HEK293 (cell line): Measurements from ENCODE around the gene HTT.

ENCODE experiments used
- ATF2 ChIP-seq: fragments of 450-650 bp; formaldehyde crosslinking; IDR thresholded peaks from 2 replicates; pipeline ENCODE4 v1.5.1; 2016; ENCODE audit warnings: missing biosample characterization, missing genetic modification characterization, low read depth
- CTCF ChIP-seq: fragments of 450-650 bp; formaldehyde crosslinking; IDR thresholded peaks from 2 replicates; pipeline ENCODE4 v1.5.1; 2016; ENCODE audit warnings: missing biosample characterization, missing genetic modification characterization
- HIC1 ChIP-seq: fragments of 450-650 bp; formaldehyde crosslinking; IDR thresholded peaks from 2 replicates; pipeline ENCODE4 v1.5.1; 2016; ENCODE audit warnings: missing biosample characterization, missing genetic modification characterization
- PRDM10 ChIP-seq: fragments of 450-650 bp; formaldehyde crosslinking; IDR thresholded peaks from 2 replicates; pipeline ENCODE4 v1.5.1; 2016; ENCODE audit warnings: missing biosample characterization, missing genetic modification characterization
- REST ChIP-seq: fragments of 450-650 bp; formaldehyde crosslinking; IDR thresholded peaks from 2 replicates; pipeline ENCODE4 v1.5.1; 2016; ENCODE audit warnings: missing biosample characterization, missing genetic modification characterization
- WT1 ChIP-seq: fragments of 450-650 bp; formaldehyde crosslinking; IDR thresholded peaks from 2 replicates; pipeline ENCODE4 v1.5.1; 2016; ENCODE audit warnings: missing biosample characterization, missing genetic modification characterization
- ZNF157 ChIP-seq: fragments of 450-650 bp; formaldehyde crosslinking; IDR thresholded peaks from 2 replicates; pipeline ENCODE4 v1.5.1; 2016; ENCODE audit warnings: missing biosample characterization, missing genetic modification characterization
- ZNF221 ChIP-seq: fragments of 450-650 bp; formaldehyde crosslinking; IDR thresholded peaks from 2 replicates; pipeline ENCODE4 v1.5.1; 2017; ENCODE audit warnings: missing biosample characterization, missing genetic modification characterization, borderline replicate concordance
- ZNF223 ChIP-seq: fragments of 450-650 bp; formaldehyde crosslinking; IDR thresholded peaks from 2 replicates; pipeline ENCODE4 v1.5.1; 2016; ENCODE audit warnings: missing biosample characterization, missing genetic modification characterization
- ZNF274 ChIP-seq, 2 experiments: fragments of 200-500 bp in 1 of 2; fragments of 450-650 bp in 1 of 2; sonication (Bioruptor generic) in 1 of 2; formaldehyde crosslinking in 1 of 2; IDR thresholded peaks; 2 replicates each; pipeline versions ENCODE4 v1.5.1 to v1.6.1; 2014 to 2016; ENCODE audit warnings: borderline replicate concordance in 1 of 2, inconsistent platforms in 1 of 2, low read length in 1 of 2, missing biosample characterization in 1 of 2, missing genetic modification characterization in 1 of 2
- ZNF302 ChIP-seq: fragments of 450-650 bp; formaldehyde crosslinking; IDR thresholded peaks from 2 replicates; pipeline ENCODE4 v1.5.1; 2016; ENCODE audit warnings: missing biosample characterization, missing genetic modification characterization, low read depth
- ZNF645 ChIP-seq: fragments of 450-650 bp; formaldehyde crosslinking; IDR thresholded peaks from 2 replicates; pipeline ENCODE4; 2016; ENCODE audit warnings: missing biosample characterization, missing genetic modification characterization
- ZNF777 ChIP-seq: fragments of 450-650 bp; formaldehyde crosslinking; IDR thresholded peaks from 2 replicates; pipeline ENCODE4 v1.5.1; 2017; ENCODE audit warnings: missing biosample characterization, missing genetic modification characterization, borderline replicate concordance
- ZSCAN18 ChIP-seq: fragments of 450-650 bp; formaldehyde crosslinking; IDR thresholded peaks from 2 replicates; pipeline ENCODE4 v1.5.1; 2016; ENCODE audit warnings: missing biosample characterization, missing genetic modification characterization

- no peak for TF ChIP-seq ZSCAN18 (tag by site-specific recombination)
- no peak for TF ChIP-seq HIC1
- TF ChIP-seq CTCF (tag by site-specific recombination) = no peak
- TF ChIP-seq ZNF223 (tag by site-specific recombination) = no peak
- TF ChIP-seq ZNF221 (tag by site-specific recombination) = no peak
- TF ChIP-seq ZNF302 (tag by site-specific recombination) = no peak
- no peak for TF ChIP-seq ZNF645
- no peak for TF ChIP-seq PRDM10 (tag by site-specific recombination)
- TF ChIP-seq REST = no peak
- TF ChIP-seq WT1 (tag by site-specific recombination) = no peak
- no peak for TF ChIP-seq ATF2 (tag by site-specific recombination)
- TF ChIP-seq ZNF157 (tag by site-specific recombination) = no peak
- no peak for TF ChIP-seq ZNF274 (IDR thresholded peaks at IDR 0.05; ENCODE audit: low read length)
- no peak for TF ChIP-seq ZNF274 (tag by site-specific recombination; IDR thresholded peaks at IDR 0.05; ENCODE audit: borderline replicate concordance)
- no peak for TF ChIP-seq ZNF777 (tag by site-specific recombination)
Measured at GRCh38 chr4:3266076-3266475, 191.6 kb downstream of the HTT start.
